Renal cortex interstitium (tissue), 15 donors: ENCODE measurements around the gene TXNL1. TPM values are rescaled to one million over a fixed set of nuclear protein-coding genes. Genes with fewer than 3 reads are reported as not detected.
"Not testable (repeated sequence)": the region's sequence is repeated elsewhere in the genome, so short reads cannot be mapped to it uniquely, and the experiment has no call there.

Source experiments
- DNase-seq, 11 donors: peaks; one replicate each; pipeline ENCODE4 v3.0.0-alpha.2; 2013; ENCODE audit warnings: low read depth in 9 of 11, low spot score in 4 of 11; ENCODE audit errors: extremely low read depth in 1 of 11
- long read RNA-seq, 16 experiments: transcript quantifications; one replicate each; lab custom pipeline, GENCODE V29; 2026
- polyA plus RNA-seq, 3 donors: library from polyadenylated mRNA; unstranded; fragments of 120-200 nt; gene quantifications; one replicate each; pipeline ENCODE4 v1.2.1, GENCODE V29; 2013; ENCODE audit not compliant: insufficient read length in 3 of 3

TXNL1 gene
- polyA plus RNA-seq, result 100 to 1,000 TPM; 102 to 115 (median 106) TPM
- long read RNA-seq, donor 1, full-length matches to known transcripts, result 21 of 36 reads
- long read RNA-seq, donor 1, partial matches to known transcripts, result 15 of 36 reads
- long read RNA-seq, donor 1, other reads (novel, unspliced or antisense), result 0 of 36 reads
- long read RNA-seq, donor 2, full-length matches to known transcripts, result 24 of 50 reads
- long read RNA-seq, donor 2, partial matches to known transcripts, result 26 of 50 reads
- long read RNA-seq, donor 2, other reads (novel, unspliced or antisense), result 0 of 50 reads
- long read RNA-seq, donor 3, full-length matches to known transcripts, result 69 of 90 reads
- long read RNA-seq, donor 3, partial matches to known transcripts, result 21 of 90 reads
- long read RNA-seq, donor 3, other reads (novel, unspliced or antisense), result 0 of 90 reads
- long read RNA-seq, donor 4, full-length matches to known transcripts, result 26 of 26 reads
- long read RNA-seq, donor 4, partial matches to known transcripts, result 0 of 26 reads
- long read RNA-seq, donor 4, other reads (novel, unspliced or antisense), result 0 of 26 reads
- long read RNA-seq, donor 5, result 0 reads
- long read RNA-seq, donor 6, full-length matches to known transcripts, result 38 of 65 reads
- long read RNA-seq, donor 6, partial matches to known transcripts, result 27 of 65 reads
- long read RNA-seq, donor 6, other reads (novel, unspliced or antisense), result 0 of 65 reads
- long read RNA-seq, donor 7, full-length matches to known transcripts, result 58 of 71 reads
- long read RNA-seq, donor 7, partial matches to known transcripts, result 13 of 71 reads
- long read RNA-seq, donor 7, other reads (novel, unspliced or antisense), result 0 of 71 reads
- long read RNA-seq, donor 8, result 0 reads
- long read RNA-seq, donor 9, full-length matches to known transcripts, result 39 of 46 reads
- long read RNA-seq, donor 9, partial matches to known transcripts, result 7 of 46 reads
- long read RNA-seq, donor 9, other reads (novel, unspliced or antisense), result 0 of 46 reads
- long read RNA-seq, donor 10, full-length matches to known transcripts, result 43 of 59 reads
- long read RNA-seq, donor 10, partial matches to known transcripts, result 16 of 59 reads
- long read RNA-seq, donor 10, other reads (novel, unspliced or antisense), result 0 of 59 reads
- long read RNA-seq, donor 11, full-length matches to known transcripts, result 24 of 24 reads
- long read RNA-seq, donor 11, partial matches to known transcripts, result 0 of 24 reads
- long read RNA-seq, donor 11, other reads (novel, unspliced or antisense), result 0 of 24 reads
- long read RNA-seq, donor 12, full-length matches to known transcripts, result 13 of 20 reads
- long read RNA-seq, donor 12, partial matches to known transcripts, result 7 of 20 reads
- long read RNA-seq, donor 12, other reads (novel, unspliced or antisense), result 0 of 20 reads
- long read RNA-seq, donor 13, result 0 reads
- long read RNA-seq, donor 14, full-length matches to known transcripts, result 42 of 66 reads
- long read RNA-seq, donor 14, partial matches to known transcripts, result 24 of 66 reads
- long read RNA-seq, donor 14, other reads (novel, unspliced or antisense), result 0 of 66 reads
- long read RNA-seq, donor 15, full-length matches to known transcripts, result 22 of 27 reads
- long read RNA-seq, donor 15, partial matches to known transcripts, result 5 of 27 reads
- long read RNA-seq, donor 15, other reads (novel, unspliced or antisense), result 0 of 27 reads
- long read RNA-seq, donor 16, full-length matches to known transcripts, result 98 of 134 reads
- long read RNA-seq, donor 16, partial matches to known transcripts, result 25 of 134 reads
- long read RNA-seq, donor 16, other reads (novel, unspliced or antisense), result 11 of 134 reads

DNA sequence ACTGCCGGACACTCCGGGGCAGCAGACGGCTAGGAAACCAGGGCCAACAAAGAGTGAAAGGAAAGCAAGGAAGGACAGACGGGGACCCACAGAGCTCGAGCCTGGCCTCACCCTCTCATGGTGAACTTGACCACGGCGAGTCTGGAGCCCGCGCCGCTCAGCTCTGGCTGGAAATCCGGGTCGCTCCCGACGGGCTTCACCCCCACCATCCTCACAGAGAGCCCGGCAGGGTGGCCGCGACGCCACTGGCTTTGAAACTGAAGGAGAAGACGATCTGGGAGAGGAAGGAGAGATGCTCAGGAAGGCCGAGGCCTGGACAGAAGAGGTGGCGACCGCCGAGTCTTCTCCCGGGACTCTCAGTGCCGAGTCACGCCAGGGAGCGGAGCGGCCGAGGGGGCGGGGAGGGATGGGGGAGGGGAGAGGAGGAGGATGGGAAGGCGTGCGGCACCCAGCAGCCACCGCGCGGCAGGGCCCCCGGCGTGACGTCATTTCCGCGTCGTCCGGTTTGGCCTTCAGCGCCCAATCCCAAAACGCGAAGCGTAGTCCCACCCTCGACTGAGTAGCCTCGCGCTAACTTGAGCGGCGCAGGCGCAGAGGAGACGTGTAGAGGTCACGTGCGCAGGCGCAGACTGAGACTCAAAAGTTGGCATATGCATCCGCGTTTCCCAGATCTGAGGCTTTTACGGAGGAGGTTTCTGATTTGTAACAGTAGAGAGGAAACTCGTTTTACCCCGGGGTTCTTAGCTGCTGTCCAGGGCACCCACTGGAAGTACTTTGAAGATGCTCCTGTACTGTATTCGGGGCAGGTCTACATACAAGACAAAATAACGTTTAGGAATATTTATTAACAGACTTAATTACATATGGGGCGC, at the start of gene TXNL1:
Gene TXNL1, minus strand, starts transcription at position 361 of the 872 bp plus-strand sequence. Its CDS starts 152 bp downstream, at position 209.
- peak; percentile 97 to 99 (median 98) for DNase-seq

GRCh38 chr18:56684277-56684676, 45.9 kb upstream of the TXNL1 start:
- DNase-seq, result no peak

DNA sequence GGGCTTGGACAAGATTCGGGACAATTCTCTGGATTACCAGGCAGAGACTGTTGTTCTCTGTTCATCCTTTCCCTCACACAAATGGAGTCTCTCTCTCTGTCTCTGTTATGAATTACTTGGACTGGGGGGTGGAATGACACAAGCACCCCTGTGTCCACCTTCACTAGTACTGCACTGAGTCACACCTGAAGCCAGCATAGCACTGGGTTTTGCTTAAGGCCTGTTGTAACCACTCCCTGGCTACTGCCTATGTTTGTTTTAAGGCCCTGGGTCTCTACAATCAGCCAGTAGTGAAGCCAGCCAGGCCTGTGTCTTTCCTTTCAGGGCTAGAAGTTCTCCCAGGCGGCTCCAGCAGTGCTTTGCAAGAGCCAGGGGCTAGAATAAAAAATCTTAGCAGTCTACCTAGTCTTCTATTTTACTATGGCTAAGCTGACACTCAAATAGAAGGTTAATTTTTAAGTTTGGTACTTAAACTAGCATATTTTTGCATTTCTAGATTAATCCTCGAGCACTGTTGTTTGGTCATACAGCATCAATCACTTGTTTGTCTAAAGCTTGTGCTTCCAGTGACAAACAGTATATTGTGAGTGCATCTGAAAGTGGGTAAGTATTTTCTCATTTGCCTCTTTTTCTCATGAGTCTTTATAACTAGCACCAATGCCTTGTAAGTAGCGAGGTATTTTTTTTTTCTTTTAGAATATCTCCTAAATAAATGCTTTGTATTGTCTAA, 40.6 kb upstream of the TXNL1 start:
- no peak for DNase-seq

GRCh38 chr18:56676639-56677038, 38.2 kb upstream of the TXNL1 start:
- no peak for DNase-seq

DNA sequence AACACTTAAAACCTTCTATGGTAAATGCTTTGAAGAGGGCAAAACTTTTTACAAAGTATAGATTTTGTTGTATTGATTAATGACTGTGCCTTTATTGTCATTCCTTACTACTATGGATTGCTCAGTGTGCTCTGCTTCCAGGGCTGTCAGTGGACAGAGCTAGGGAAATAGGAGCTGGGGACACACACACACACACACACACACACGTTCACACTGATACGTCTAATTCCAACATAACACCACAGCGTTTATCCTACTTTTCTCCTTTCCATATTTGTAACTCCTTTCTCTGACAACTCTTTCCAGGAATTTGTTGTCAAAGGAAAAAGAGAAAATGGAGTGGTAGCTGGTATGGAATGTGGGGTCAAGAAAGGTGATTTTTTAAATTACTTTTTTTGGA, 34.6 kb upstream of the TXNL1 start:
- DNase-seq, result no peak

GRCh38 chr18:56672391-56672790, 34.0 kb upstream of the TXNL1 start:
- no peak for DNase-seq

- no peak for DNase-seq
Measured at GRCh38 chr18:56662902-56663301, 24.5 kb upstream of the TXNL1 start.

DNA sequence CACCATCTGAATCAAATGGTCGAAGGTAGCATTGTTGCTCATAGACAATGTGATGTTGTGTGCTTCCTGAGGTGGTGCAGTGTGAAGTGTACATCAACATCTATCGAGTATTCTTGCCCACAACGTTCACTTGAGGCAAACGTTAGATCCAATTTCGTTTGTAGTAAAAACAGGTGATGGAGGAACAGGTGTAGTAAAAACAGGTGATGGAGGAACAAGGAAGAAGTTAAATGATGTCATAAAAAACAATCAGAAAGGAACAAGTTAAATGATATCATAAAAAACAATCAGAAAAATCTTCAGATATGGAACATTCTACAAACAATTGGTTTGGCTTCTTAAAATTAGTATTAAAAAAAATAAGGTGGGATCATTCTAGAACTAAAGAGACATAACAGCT, 24.1 kb upstream of the TXNL1 start:
- no peak for DNase-seq

- no peak for DNase-seq
Measured at GRCh38 chr18:56662063-56662408, 23.6 kb upstream of the TXNL1 start.

DNA sequence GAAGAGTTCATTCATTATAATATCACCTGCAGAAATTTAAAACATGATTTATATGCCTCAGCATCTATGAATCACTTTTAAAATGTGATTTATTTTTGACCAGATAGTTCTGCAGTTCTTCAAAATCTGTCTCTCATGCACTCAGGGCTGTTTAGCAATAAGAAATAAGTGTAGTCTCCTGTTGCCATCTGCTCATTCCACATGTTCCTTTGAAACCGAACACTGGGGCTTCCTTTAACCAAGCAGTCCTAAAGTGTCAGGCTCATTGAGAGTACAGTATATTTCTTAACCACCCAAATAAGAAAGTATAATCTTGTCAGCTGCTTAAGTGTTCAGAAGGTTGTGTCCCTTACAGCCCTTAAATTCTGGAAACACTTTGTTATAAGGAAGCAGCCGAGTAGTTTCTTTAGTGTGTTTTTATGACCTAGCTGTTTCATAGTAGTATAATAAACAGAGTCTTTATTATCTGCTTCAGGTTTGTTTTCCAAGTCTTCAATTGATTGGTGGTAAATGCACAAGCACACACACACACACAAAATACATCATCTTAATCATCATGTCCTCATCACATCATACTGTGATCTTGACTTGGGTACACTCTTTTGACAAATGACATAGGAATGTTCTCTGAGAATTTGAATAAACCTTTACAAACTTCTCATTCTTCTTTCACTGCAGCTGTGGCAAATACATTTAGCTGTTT, 23.1 kb upstream of the TXNL1 start:
- no peak for DNase-seq

DNA sequence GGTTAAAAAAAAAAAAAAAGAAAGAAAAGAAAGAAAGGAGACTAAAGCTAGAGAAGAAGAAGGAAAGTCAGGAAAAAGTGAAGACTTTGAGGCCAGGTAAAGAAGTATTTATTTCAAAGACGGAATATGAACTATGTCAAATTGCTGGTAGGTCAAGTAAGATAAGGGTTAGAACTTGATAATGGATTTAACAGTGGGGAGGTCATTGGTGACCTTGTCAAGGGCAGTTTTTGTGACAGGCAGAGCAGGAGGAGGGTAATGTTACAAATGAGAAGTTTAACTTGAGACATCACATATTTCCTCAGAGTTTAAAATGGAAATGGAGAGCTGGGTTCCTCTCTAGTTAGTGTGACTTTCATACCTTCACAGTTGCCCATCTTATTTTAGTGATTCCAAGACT, 22.3 kb upstream of the TXNL1 start:
- DNase-seq, result no peak

DNA sequence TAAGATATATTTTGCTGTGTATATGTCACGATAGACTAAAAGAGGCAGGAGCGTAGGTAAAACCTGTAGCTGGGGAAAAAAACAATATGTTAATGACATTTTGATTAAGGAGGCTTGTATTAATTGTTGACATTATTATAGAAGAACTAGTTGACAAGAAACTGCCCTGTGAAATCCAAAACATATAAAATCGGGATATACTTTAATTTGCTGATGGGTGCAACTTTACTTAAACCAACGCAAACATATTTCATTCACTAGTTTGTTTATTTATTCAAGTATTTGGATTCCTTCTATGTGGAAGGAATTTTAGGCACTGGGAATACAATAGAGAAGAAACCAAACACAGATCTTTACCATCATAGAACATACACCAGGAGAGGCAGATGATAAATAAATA, 20.7 kb upstream of the TXNL1 start:
- DNase-seq, result no peak

DNA sequence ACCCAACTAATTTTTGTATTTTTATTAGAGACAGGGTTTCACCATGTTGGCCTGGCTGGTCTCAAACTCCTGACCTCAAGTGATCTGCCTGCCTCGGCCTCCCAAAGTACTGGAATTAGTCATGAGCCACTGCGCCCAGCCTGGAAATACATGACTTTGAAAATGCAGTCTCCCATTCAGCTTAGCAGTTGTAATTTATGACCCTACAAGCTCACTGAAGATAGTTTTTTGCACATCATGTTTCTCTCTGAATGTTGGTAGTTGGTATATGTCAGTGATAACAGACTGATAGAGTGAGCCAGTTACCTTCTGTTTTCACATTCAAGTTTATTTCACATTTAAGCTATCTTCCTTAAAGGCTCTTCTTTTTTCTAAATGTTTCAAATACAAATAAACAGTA, 19.9 kb upstream of the TXNL1 start:
- no peak for DNase-seq

DNA sequence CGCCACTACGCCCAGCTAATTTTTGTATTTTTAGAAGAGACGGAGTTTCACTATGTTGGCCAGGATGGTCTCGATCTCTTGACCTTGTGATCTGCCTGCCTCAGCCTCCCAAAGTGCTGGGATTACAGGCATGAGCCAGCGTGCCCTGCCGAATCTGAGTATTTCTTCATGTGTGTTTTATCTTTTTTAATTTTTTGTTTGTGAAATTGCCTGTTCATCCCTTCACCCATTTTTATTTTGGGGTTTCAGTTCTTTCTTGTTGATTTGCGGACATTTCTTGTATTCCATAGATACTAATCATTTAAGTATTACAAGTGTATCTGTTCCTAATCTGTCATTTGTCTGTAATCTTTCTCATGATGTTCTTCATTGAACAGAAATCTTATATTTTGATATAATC, 15.9 kb upstream of the TXNL1 start:
- DNase-seq, result not testable (repeated sequence)

DNA sequence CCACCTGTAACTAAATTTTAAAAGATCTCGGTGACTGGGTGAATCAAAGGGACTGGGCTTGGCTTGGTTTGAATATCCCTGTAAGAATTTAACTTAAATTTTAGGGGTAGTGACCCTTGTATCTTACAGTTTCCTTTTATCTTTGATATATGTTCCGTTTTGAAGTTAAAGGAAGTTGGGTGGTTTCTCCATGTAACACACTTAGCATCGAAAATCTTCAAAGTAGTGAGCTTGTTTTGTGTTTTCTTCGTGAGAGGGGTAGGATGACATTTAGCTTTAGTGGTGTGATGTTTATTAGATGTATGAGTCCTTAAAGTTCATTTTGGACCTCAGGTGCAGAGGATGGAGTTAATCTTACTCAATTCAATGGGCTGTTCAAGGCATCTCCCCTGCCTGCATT, 14.4 kb upstream of the TXNL1 start:
- DNase-seq, result no peak

- no peak for DNase-seq
Measured at GRCh38 chr18:56651771-56652092, 13.3 kb upstream of the TXNL1 start.
